Esophagus squamous epithelium (tissue), 4 donors: ENCODE results near the gene FOXR1.

Experiments
- POLR2A ChIP-seq, 4 donors: fragments of 450-650 bp; IDR thresholded peaks; one replicate each; pipeline ENCODE4 v1.6.1; 2017; ENCODE audit warnings: antibody characterized with exemption in 4 of 4, mild to moderate bottlenecking in 4 of 4, moderate library complexity in 3 of 4
- TF ChIP-seq, protein P1 (sequence below), 6 experiments: fragments of 450-650 bp in 4 of 6; fragments of 200-600 bp in 2 of 6; sonication (generic) in 2 of 6; IDR thresholded peaks; one replicate each; pipeline ENCODE4 v1.5.1; 2016 to 2019; ENCODE audit warnings: antibody characterized with exemption in 6 of 6, mild to moderate bottlenecking in 4 of 6, moderate library complexity in 4 of 6

- TF ChIP-seq, protein P1, sequence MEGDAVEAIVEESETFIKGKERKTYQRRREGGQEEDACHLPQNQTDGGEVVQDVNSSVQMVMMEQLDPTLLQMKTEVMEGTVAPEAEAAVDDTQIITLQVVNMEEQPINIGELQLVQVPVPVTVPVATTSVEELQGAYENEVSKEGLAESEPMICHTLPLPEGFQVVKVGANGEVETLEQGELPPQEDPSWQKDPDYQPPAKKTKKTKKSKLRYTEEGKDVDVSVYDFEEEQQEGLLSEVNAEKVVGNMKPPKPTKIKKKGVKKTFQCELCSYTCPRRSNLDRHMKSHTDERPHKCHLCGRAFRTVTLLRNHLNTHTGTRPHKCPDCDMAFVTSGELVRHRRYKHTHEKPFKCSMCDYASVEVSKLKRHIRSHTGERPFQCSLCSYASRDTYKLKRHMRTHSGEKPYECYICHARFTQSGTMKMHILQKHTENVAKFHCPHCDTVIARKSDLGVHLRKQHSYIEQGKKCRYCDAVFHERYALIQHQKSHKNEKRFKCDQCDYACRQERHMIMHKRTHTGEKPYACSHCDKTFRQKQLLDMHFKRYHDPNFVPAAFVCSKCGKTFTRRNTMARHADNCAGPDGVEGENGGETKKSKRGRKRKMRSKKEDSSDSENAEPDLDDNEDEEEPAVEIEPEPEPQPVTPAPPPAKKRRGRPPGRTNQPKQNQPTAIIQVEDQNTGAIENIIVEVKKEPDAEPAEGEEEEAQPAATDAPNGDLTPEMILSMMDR (IDR thresholded peaks at IDR 0.05), result no peak
- no peak for TF ChIP-seq POLR2A (IDR thresholded peaks at IDR 0.05)
Observed at GRCh38 chr11:118961591-118961990, 10.0 kb upstream of the FOXR1 start.
